Measurements from ENCODE around the gene CCDC60.

CCDC60 gene

DNA sequence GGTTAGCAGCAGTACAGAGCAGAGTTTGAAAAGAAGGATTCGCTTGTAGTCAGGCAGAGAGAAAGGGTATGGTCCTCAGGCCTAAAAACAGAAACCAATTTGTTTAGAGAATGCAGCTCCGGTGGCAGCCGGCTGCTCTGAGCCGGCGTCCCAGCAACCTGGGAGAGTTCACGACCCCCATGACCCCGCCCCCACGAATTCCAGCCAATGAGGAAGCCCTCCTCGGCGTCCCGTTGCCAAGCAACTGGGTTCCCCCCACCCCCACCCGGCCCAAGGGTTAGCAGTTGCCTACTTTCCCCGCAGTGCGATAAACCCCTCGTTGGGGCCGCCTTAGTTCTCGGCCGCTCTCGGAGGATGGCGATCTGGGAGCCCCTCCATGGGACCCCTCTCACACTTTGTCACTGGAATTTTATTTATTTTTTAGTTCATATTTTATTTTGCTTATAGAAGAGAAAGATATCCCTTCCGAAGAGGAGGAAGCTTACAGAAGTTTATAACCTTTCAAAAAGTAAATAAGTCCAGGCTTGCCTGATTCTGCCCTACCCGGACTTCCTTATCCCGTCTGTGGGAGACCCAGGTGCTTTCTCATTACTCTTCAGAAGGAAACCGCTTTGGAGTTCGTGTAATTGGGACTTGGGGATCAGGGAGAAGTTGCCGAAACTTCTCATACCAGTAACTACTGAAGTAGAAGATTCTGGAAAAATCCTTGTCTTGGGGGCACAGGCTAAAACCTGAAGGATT is at the start of gene CCDC60:
Gene CCDC60 (plus strand): TSS at position 300 of the 741 bp plus-strand sequence. CDS start 448 bp downstream, outside the sequence.
- DNase-seq = no peak

- DNase-seq = no peak
Observed at GRCh38 chr12:119288576-119288975, 46.0 kb upstream of the CCDC60 start.

GRCh38 chr12:119292893-119293630 is 41.5 kb upstream of the CCDC60 start:
- no peak for DNase-seq

DNA sequence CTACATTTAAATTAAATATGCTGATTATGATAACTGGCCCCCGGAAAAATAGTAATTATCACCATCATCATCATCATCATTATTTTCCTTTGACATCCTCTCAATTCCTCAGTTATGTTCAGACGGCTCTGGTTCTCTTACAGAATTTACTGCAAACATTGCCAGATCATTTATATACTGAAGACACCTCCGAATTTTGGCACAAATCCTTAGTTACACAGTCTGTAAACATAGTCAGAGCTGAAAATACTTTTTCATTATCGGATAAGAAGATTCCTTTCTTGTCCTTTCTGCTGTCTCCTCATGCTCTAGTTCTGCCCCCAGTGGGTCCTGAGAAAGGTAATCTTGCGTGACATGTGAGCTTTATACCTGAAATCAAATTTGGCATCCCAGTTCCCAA is 40.3 kb upstream of the CCDC60 start:
- DNase-seq = no peak

DNA sequence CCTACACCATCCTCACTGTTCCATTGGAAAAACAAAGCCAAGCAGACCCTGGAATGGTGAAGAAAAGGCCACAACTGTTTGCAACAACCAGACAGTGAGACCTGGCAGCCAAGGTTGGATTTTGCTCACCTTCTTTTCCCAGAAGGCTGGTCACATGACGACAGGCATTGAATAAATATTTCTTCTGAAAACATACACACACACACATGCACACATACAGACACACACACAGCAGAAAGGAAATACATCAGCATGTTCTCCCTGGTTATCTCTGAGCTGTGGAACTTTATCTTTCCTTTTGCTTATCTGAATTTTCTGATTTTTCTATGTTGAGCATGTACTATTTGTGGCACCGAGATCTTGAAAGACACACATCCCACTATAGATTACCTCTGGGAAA is 38.0 kb upstream of the CCDC60 start:
- no peak for DNase-seq

DNA sequence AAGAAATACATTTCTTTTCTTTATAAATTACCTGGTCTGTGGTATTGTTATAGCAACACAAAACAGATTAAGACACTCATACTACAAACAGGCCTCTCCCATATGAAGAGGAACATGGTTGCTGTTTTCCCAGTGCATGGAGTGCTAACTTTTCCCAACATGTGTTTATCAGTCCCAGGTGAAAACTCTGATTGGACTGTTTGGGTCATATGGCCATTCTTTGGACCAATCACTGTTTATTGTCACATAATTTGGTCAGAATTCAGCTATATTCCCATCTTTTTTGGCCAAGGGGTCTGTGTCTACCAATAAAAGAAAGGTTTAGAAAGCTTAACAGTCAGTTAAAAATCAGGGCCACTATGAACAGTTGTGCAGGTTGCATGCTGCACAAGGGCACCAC is 35.4 kb upstream of the CCDC60 start:
- no peak for DNase-seq

DNA sequence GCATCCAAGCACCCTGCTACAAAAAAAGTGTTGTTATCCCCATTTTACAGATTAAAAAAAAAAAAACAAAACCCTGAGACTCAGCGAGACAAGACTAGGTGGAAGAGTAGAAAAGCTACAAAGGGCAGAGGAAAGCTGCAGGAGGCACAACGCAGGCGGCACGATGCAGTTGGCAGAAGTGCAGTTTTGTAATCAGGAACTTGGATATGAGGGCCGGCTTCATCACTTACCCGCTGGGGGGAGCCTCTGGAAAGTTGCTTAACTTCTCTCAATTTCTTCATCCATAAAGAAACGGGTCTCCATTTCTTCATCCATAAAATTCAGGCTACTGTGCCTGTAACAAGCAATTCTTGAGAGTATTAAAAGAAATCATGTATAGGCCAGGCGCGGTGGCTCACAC is 33.1 kb upstream of the CCDC60 start:
- DNase-seq = no peak

DNA sequence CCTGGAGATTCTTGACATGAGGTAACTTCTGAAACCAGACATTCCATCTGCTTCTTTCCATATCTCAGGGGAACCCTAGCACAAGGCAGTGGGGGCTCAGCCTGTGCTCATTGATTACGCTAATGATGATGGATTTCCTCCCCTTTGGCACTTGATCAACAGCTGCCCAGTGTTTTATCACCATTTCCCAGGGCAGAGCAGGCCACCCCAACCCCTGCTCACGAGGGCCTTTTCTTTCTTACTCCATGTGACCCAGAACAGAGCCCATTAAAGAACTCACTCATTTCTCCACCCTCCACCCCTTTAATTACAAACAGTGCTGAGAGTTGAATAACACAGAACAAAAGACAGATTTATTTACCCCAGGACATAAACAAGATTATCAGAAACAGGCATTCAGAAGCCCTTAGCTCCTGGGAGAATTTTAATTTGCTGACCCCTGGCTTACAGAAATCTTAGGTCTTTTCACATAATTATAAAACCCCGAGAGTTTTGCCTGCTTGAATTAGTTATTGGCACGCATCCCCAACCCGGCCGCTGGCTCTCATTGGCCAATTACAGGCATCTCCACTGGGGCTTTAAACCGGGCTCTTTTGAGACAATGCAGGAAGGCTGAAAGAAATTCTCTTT is 32.0 kb upstream of the CCDC60 start:
- DNase-seq = no peak

DNA sequence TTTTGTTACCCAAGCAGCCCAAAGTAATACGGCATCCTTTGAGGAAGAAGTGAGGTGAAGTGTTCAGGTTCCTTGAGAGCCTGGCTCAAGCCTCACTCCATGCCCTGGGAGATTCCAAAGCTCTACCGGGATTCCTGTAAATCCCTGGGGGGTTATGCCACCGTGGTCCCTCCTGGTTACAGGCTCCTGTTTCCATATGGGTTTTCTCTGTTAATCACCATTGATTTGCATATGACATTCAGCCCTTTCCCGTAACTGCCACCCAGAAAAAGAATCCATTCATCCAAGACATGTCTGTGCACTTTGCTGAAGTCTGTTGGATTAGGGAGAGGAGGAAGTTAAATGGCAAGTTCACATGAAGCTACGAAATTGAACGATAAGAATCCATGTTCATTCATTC is 27.9 kb upstream of the CCDC60 start:
- DNase-seq = no peak

DNA sequence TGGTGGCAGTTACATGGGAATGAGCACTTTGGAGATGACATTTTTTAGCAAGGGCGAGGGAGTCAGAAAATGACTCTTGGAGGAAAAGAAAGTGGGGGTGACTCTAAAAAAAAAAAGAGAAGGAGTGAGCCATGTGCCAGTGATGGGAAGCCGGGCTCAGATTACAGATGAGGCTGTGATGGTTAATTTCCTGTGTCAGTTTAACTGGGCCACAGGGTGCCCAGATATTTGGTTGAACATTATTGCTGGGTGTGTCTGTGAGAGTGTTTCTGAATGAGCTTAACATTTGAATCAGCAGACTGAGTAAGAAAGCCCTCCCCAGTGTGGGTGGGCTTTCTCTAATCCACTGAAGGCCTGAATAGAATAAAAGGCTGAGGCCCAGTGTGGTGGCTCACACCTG is 26.8 kb upstream of the CCDC60 start:
- DNase-seq = no peak

- no peak for DNase-seq
Observed at GRCh38 chr12:119308708-119309456, 25.6 kb upstream of the CCDC60 start.

- DNase-seq = no peak
Observed at GRCh38 chr12:119311878-119312277, 22.7 kb upstream of the CCDC60 start.

GRCh38 chr12:119312904-119313303 is 21.6 kb upstream of the CCDC60 start:
- DNase-seq = no peak

GRCh38 chr12:119314290-119314689 is 20.2 kb upstream of the CCDC60 start:
- DNase-seq = no peak

DNA sequence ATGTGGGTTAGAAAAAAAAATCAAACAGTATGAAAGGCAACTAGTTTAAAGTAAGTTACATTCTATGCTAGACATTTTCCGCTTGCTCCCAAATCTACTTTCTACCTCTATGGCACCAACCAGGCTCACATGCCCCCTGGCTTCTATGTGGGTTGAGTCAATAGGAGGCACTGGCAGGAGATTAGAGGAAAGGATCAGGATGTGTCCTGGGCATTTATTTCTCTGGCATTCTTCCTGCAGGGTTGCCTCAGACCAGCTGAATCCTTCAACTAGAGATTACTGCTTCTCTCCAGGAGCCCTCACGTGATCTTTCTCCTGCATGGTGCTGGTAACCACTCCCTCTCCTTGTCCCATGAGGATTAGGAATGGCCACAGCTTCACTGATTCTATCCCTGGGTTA is 14.9 kb upstream of the CCDC60 start:
- DNase-seq = no peak

- no peak for DNase-seq
Observed at GRCh38 chr12:119320678-119321077, 13.9 kb upstream of the CCDC60 start.

DNA sequence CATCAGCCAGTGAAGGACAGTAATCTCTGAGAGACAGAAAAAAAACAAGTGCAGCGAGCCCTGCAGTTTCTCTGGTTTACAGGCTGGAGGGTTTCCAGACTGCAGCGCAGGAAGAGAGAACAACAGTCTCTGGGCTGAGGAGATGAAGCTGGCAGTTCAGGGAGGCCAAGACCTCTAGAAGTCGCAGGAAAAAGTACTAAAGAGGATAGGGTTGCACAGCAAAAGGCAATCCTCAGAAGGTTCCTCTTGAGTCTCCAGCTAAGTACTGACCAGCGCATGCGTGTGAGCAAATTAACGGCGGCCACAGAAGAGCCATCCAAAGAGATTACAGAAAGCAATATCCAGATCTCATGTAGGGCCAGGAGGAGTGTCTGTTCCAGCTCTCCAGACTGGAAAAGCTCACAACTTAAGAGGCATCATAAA is 12.2 kb upstream of the CCDC60 start:
- peak; percentile 93 for DNase-seq

DNA sequence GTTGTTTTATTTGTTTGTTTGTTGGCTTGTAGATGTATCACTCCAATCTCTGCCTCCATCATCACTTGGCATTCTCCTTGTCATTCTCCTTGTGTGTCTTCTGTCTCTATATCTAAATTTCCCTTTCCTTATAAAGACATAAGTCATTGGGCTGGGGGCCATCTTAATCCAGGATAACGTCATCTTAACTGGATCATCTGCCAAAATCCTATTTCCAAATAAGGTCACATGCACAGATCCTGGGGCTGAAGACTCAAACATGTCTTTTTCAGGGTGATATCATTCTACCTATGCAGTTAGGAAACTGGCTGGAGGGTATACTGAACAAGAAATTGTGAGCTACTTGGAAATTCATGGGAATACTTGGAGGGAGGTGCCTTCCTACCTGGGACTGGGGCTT is 8.7 kb upstream of the CCDC60 start:
- DNase-seq = no peak

- no peak for DNase-seq
Observed at GRCh38 chr12:119326341-119326740, 8.2 kb upstream of the CCDC60 start.

DNA sequence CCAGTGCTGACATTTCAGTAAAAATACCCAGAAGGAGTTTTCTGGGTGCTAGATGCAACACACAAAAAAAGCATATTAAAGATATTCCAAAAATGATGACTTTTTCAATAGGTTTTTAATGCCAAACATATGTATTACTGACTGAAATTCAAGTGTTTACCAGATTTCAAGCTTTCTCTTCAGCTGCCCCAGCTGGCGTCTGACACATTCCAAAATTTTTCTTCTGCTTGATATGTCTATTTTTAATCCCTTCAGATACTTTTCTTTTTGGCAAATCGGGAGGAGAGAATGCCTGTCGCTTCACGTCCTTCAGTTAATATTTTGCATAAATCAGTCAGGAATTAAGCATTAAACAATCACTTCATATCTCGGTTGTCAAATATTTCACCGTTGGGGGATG is 7.1 kb upstream of the CCDC60 start:
- no peak for DNase-seq

- DNase-seq = no peak
Observed at GRCh38 chr12:119328111-119328510, 6.4 kb upstream of the CCDC60 start.

GRCh38 chr12:119338593-119339363 is 4.2 kb downstream of the CCDC60 start:
- peak; percentile 73 for DNase-seq

DNA sequence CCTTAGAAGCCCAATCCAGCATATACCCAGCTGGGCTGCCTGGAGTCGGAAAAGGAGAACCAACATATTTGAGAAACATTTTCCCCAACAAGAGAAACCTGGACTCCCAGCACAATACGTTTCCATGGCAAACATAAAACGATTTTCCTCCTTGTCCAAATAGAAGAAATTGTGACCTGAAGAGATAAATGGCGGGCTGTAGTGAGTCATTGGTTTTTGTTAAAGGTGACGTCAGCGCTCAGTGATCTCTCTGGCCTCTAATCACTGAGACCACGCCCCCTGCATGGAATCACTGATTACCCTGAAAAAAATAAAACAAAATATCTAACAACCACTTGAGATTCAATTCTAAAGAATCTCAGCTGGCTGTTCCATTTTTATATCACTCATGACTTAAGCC is 6.0 kb downstream of the CCDC60 start:
- no peak for DNase-seq

All from NCI-H524 treated with DMSO at 0.1 percent for 48 hours (cell line).